ENCODE results near the gene TEX2. TPM values are rescaled to one million over a fixed set of nuclear protein-coding genes. Genes with fewer than 3 reads are reported as not detected.

The TEX2 gene
- total and polyA plus RNA-seq, 2 experiments from 2014 or later, result 27.9 to 37.7 TPM

DNA sequence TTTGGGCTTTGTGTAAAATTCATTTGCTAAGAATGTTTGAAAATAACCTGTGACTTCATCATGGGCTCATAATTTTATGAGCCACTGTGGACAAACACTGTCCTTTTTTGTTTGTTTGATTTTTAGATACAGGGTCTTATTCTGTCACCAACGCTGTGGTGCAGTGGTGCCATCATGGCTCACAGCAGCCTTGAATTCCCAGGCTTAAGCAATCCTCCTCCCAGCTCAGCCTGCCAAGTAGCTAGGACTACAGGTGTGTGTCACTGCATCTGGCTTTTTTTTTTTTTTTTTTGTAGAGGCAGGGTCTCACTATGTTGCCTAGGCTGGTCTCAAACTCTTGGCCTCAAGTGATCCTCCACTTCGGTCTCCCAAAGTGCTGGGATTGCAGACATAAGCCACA lies 8.3 kb downstream of the TEX2 start:
- no peak overlapping the region for H3K27ac ChIP-seq

DNA sequence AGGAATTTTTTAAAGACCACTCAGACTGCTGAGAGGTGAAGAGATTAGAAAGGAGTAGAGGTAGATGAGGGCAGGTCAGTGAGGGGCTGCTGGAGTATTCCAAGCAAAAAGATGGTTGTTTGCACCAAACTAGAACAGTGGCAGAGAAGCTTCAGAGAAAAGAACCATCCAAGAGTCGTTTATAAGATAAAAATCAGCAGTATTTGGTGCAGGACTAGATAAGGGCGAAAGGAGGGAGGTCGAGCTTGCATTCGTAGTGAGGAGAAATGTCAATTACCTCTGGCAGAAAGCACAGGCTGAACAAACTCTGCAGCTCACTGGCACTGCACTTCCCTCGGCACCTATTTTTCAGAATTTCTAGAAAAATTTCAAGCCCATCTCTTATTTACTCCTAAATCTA lies 9.6 kb downstream of the TEX2 start:
- no peak overlapping the region for H2AFZ ChIP-seq
- H4K20me1 ChIP-seq (ENCODE audit: insufficient read depth, poor library complexity, severe bottlenecking), result peaks cover 27% of the 10 kb centered on the region
- no peaks in the 10 kb centered on the region for H3K27me3 ChIP-seq
- H3K4me2 ChIP-seq, result no peak overlapping the region
- no peak for DNase-seq (ENCODE audit: low spot score)
- peaks cover 100% of the 10 kb centered on the region for H3K79me2 ChIP-seq
- no peak overlapping the region for H3K4me3 ChIP-seq
- 47% methylated on average over 5 of the region's 5 CpGs for WGBS (ENCODE audit: low lambda C conversion rate, missing lambda C conversion rate)
- H3K4me1 ChIP-seq (ENCODE audit: insufficient read depth), result no peaks in the 10 kb centered on the region
- no peaks in the 10 kb centered on the region for H3K36me3 ChIP-seq (replicated peaks; ENCODE audit: insufficient read depth, low read depth)
- no peak overlapping the region for H3K27ac ChIP-seq
- TF ChIP-seq EZH2phosphoT487 (IDR thresholded peaks at IDR 0.05; ENCODE audit: low read depth, severe bottlenecking, unreplicated experiment), result no peak
- H3K9me2 ChIP-seq (replicated peaks; ENCODE audit: insufficient read depth), result no peaks in the 10 kb centered on the region
- H3K9me3 ChIP-seq (ENCODE audit: low read depth), result no peaks in the 10 kb centered on the region

More for the DNA sequence above, 8.3 kb downstream of the TEX2 start:
- Histone ChIP-seq H3K4me3 (no peak overlapping the region), H4K20me1 (ENCODE audit: insufficient read depth, poor library complexity, severe bottlenecking) (peaks cover 32% of the 10 kb centered on the region), H3K4me2 (no peak overlapping the region), H3K27me3 (no peaks in the 10 kb centered on the region), H3K4me1 (ENCODE audit: insufficient read depth) (peaks cover 7% of the 10 kb centered on the region), H3K79me2 (peaks cover 100% of the 10 kb centered on the region), H3K9me3 (ENCODE audit: low read depth) (no peaks in the 10 kb centered on the region), H3K9me2 (replicated peaks; ENCODE audit: insufficient read depth) (no peaks in the 10 kb centered on the region), H2AFZ (no peak overlapping the region), H3K36me3 (replicated peaks; ENCODE audit: insufficient read depth, low read depth) (no peaks in the 10 kb centered on the region)
- no peak for DNase-seq (ENCODE audit: low spot score)
- WGBS (ENCODE audit: low lambda C conversion rate, missing lambda C conversion rate), result 94% methylated on average over 2 of the region's 2 CpGs
- TF ChIP-seq EZH2 (IDR thresholded peaks at IDR 0.05; ENCODE audit: borderline replicate concordance) (no peak), EZH2phosphoT487 (IDR thresholded peaks at IDR 0.05; ENCODE audit: low read depth, severe bottlenecking, unreplicated experiment) (no peak), CTCF (IDR thresholded peaks at IDR 0.05; ENCODE audit: poor library complexity) (no peak)

DNA sequence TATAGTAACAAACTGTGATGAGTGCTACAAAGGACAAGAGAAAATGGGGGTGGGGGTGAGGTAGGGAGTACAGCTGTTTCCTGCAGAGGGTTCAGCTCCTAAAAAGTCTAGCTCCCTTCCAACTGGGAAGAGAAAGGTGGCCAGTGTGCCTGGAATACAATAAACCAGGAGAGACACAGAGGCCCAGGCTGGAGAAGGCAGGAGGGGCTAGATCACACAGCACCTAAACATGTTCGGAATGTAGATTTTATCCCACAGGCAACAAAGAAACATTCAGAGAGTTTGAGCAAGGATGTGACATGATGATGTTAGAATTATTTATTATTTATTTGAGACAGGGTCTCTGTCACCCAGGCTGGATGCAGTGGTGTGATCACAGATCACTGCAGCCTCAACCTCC lies 10.2 kb downstream of the TEX2 start:
- Histone ChIP-seq H3K27ac (no peak overlapping the region), H3K9me2 (replicated peaks; ENCODE audit: insufficient read depth) (no peaks in the 10 kb centered on the region), H3K36me3 (replicated peaks; ENCODE audit: insufficient read depth, low read depth) (no peaks in the 10 kb centered on the region), H3K4me2 (no peak overlapping the region), H4K20me1 (ENCODE audit: insufficient read depth, poor library complexity, severe bottlenecking) (peaks cover 29% of the 10 kb centered on the region), H3K9me3 (ENCODE audit: low read depth) (no peaks in the 10 kb centered on the region), H3K4me1 (ENCODE audit: insufficient read depth) (no peaks in the 10 kb centered on the region), H2AFZ (no peak overlapping the region), H3K4me3 (no peak overlapping the region), H3K27me3 (no peaks in the 10 kb centered on the region), H3K79me2 (peaks cover 100% of the 10 kb centered on the region)
- WGBS (ENCODE audit: low lambda C conversion rate, missing lambda C conversion rate), result 79% methylated on average over 1 of the region's 1 CpG
- no peak for DNase-seq (ENCODE audit: low spot score)
- TF ChIP-seq EZH2 (IDR thresholded peaks at IDR 0.05; ENCODE audit: borderline replicate concordance) (no peak), CTCF (IDR thresholded peaks at IDR 0.05; ENCODE audit: poor library complexity) (no peak), EZH2phosphoT487 (IDR thresholded peaks at IDR 0.05; ENCODE audit: low read depth, severe bottlenecking, unreplicated experiment) (no peak)

DNA sequence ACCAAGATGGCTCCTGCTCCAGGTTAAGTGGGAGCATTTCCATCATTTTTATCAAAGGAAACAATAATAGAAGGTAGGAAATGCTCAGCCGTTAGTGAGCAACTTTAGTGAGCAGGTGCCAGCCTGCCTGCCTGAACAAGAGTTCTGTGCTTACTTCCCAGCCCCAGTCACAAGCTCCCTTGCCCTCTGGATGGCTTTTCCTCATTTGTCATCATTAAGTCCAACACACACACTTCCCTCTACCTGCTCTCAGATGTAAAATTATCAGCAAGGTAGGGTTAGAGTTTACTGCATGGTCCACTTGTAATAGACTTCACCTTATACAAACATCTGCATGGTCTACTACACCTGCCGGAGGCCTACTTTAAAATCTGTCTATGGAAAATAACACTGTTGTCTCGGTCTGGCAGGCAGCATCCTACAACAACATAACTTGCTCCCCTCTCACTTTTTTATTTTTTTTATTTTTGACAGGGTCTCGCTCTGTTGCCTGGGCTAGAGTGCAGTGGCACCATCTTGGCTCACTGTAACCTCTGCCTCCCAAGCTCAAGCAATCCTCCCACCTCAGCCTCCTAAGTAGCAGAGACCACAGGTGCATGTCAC lies 12.7 kb downstream of the TEX2 start:
- Histone ChIP-seq H2AFZ (no peak overlapping the region), H4K20me1 (ENCODE audit: insufficient read depth, poor library complexity, severe bottlenecking) (peaks cover 21% of the 10 kb centered on the region), H3K27ac (no peak overlapping the region), H3K79me2 (peaks cover 100% of the 10 kb centered on the region), H3K36me3 (replicated peaks; ENCODE audit: insufficient read depth, low read depth) (no peaks in the 10 kb centered on the region), H3K27me3 (no peaks in the 10 kb centered on the region), H3K9me2 (replicated peaks; ENCODE audit: insufficient read depth) (no peaks in the 10 kb centered on the region), H3K4me2 (no peak overlapping the region), H3K9me3 (ENCODE audit: low read depth) (no peaks in the 10 kb centered on the region), H3K4me3 (no peak overlapping the region), H3K4me1 (ENCODE audit: insufficient read depth) (peaks cover 5% of the 10 kb centered on the region)
- no peak for DNase-seq (ENCODE audit: low spot score)
- WGBS (ENCODE audit: low lambda C conversion rate, missing lambda C conversion rate), result 94% methylated on average over 4 of the region's 4 CpGs
- no peak for TF ChIP-seq EZH2phosphoT487 (IDR thresholded peaks at IDR 0.05; ENCODE audit: low read depth, severe bottlenecking, unreplicated experiment)
